Smooth muscle cell (in vitro differentiated cells): ENCODE data around the gene GPNMB. TPM values are rescaled to one million over a fixed set of nuclear protein-coding genes. Genes with fewer than 3 reads are reported as not detected.

Experiments
- DNase-seq: peaks from one replicate; lab custom pipeline; 2025; ENCODE audit not compliant: unreplicated experiment; lab: John Stamatoyannopoulos, UW
- H2AFZ ChIP-seq: fragments of 200-600 bp; sonication (generic); 2 replicates; pipeline ENCODE4 v1.6.0; 2016; ENCODE audit warnings: antibody characterized with exemption, low read depth, mild to moderate bottlenecking
- H3F3A ChIP-seq: fragments of 200-600 bp; sonication (generic); 2 replicates; pipeline ENCODE4 v1.6.0; 2017; ENCODE audit warnings: antibody characterized with exemption, low read depth
- H3K27ac ChIP-seq: fragments of 200-600 bp; sonication (generic); 2 replicates; pipeline ENCODE4 v1.5.1; 2016; ENCODE audit warnings: low read depth, mild to moderate bottlenecking
- H3K27me3 ChIP-seq: fragments of 200-600 bp; sonication (generic); 2 replicates; pipeline ENCODE4 v1.6.1; 2016; ENCODE audit warnings: low read depth, mild to moderate bottlenecking
- H3K36me3 ChIP-seq: fragments of 200-600 bp; sonication (generic); 2 replicates; pipeline ENCODE4 v1.5.1; 2016; ENCODE audit warnings: low read depth
- H3K4me1 ChIP-seq: fragments of 200-600 bp; sonication (generic); 2 replicates; pipeline ENCODE4 v1.5.1; 2016; ENCODE audit warnings: low read depth
- H3K4me2 ChIP-seq: fragments of 200-600 bp; sonication (generic); 2 replicates; pipeline ENCODE4 v1.6.0; 2016; ENCODE audit warnings: mild to moderate bottlenecking
- H3K4me3 ChIP-seq: fragments of 200-600 bp; sonication (generic); 2 replicates; pipeline ENCODE4 v1.5.1; 2016; ENCODE audit warnings: mild to moderate bottlenecking
- H3K79me2 ChIP-seq: fragments of 200-600 bp; sonication (generic); 2 replicates; pipeline ENCODE4 v1.6.0; 2016; ENCODE audit warnings: low read depth, mild to moderate bottlenecking
- H3K9ac ChIP-seq: fragments of 200-600 bp; sonication (generic); 2 replicates; pipeline ENCODE4 v1.6.0; 2016; ENCODE audit warnings: low read depth
- H3K9me3 ChIP-seq: fragments of 200-600 bp; sonication (generic); replicated peaks from 2 replicates; pipeline ENCODE4 v1.5.1; 2016; ENCODE audit warnings: low read depth
- H4K20me1 ChIP-seq: fragments of 200-600 bp; sonication (generic); 2 replicates; pipeline ENCODE4 v1.6.0; 2016; ENCODE audit warnings: low read depth
- WGBS: methylation state at CpG from one replicate; pipeline ENCODE4 v1.1.7; 2016; ENCODE audit warnings: low lambda C conversion rate; 5-methylcytosine and 5-hydroxymethylcytosine counted together
- polyA plus RNA-seq: library from polyadenylated mRNA; unstranded; fragments of >200 nt; fragmentation: Nextera tagmentation; extraction: Ambion mirVana; gene quantifications from 2 replicates; pipeline ENCODE4 v1.2.1, GENCODE V29; 2016
- total RNA-seq: library from RNA; depleted of rRNA; stranded (reverse); fragments of >200 nt; gene quantifications from 2 replicates; pipeline ENCODE4 v1.2.3, GENCODE V29; 2014
- TF ChIP-seq, protein P1 (sequence below): fragments of 200-600 bp; sonication (generic); IDR thresholded peaks from 2 replicates; pipeline ENCODE4 v1.5.1; 2017; ENCODE audit warnings: borderline replicate concordance, mild to moderate bottlenecking, antibody characterized with exemption; ENCODE audit not compliant: insufficient read depth, poor library complexity, severe bottlenecking

The GPNMB gene
- total and polyA plus RNA-seq, 2 experiments from 2014 or later: 13.6 to 26.1 TPM

DNA sequence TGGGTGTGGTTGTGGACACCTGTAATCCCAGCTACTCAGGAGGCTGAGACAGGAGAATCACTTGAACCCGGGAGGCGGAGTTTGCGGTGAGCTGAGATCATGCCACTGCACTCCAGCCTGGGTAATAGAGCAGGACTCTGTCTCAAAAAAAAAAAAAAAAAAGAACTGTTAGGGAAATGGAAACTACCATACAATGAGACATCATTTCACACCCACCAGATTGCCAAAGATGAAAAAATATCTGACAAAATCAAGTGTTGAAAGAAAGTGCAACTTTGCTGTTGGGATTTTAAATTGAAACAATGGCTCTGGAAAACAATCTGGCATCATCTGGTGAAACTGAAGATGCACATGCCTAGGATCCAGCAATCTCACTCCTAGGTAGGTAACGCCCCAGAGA, 36.5 kb downstream of the GPNMB start:
- H3K36me3 ChIP-seq: no peaks in the 10 kb centered on the region
- H3K4me1 ChIP-seq: no peaks in the 10 kb centered on the region
- no peak for DNase-seq
- H2AFZ ChIP-seq: no peak overlapping the region
- H3K27ac ChIP-seq: no peak overlapping the region
- H3K9ac ChIP-seq: no peak overlapping the region
- H3K4me2 ChIP-seq: no peak overlapping the region
- H3K27me3 ChIP-seq: no peaks in the 10 kb centered on the region
- H4K20me1 ChIP-seq: no peaks in the 10 kb centered on the region
- H3F3A ChIP-seq: no peaks in the 10 kb centered on the region
- H3K9me3 ChIP-seq: no peaks in the 10 kb centered on the region
- TF ChIP-seq, protein P1, sequence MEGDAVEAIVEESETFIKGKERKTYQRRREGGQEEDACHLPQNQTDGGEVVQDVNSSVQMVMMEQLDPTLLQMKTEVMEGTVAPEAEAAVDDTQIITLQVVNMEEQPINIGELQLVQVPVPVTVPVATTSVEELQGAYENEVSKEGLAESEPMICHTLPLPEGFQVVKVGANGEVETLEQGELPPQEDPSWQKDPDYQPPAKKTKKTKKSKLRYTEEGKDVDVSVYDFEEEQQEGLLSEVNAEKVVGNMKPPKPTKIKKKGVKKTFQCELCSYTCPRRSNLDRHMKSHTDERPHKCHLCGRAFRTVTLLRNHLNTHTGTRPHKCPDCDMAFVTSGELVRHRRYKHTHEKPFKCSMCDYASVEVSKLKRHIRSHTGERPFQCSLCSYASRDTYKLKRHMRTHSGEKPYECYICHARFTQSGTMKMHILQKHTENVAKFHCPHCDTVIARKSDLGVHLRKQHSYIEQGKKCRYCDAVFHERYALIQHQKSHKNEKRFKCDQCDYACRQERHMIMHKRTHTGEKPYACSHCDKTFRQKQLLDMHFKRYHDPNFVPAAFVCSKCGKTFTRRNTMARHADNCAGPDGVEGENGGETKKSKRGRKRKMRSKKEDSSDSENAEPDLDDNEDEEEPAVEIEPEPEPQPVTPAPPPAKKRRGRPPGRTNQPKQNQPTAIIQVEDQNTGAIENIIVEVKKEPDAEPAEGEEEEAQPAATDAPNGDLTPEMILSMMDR: no peak
- no peak overlapping the region for H3K4me3 ChIP-seq
- no peaks in the 10 kb centered on the region for H3K79me2 ChIP-seq
- WGBS: 94% methylated on average over 4 of the region's 4 CpGs

GRCh38 chr7:23284871-23285270, 38.3 kb downstream of the GPNMB start:
- Histone ChIP-seq H3K27ac (no peak overlapping the region), H2AFZ (no peak overlapping the region), H3K4me1 (no peaks in the 10 kb centered on the region)

DNA sequence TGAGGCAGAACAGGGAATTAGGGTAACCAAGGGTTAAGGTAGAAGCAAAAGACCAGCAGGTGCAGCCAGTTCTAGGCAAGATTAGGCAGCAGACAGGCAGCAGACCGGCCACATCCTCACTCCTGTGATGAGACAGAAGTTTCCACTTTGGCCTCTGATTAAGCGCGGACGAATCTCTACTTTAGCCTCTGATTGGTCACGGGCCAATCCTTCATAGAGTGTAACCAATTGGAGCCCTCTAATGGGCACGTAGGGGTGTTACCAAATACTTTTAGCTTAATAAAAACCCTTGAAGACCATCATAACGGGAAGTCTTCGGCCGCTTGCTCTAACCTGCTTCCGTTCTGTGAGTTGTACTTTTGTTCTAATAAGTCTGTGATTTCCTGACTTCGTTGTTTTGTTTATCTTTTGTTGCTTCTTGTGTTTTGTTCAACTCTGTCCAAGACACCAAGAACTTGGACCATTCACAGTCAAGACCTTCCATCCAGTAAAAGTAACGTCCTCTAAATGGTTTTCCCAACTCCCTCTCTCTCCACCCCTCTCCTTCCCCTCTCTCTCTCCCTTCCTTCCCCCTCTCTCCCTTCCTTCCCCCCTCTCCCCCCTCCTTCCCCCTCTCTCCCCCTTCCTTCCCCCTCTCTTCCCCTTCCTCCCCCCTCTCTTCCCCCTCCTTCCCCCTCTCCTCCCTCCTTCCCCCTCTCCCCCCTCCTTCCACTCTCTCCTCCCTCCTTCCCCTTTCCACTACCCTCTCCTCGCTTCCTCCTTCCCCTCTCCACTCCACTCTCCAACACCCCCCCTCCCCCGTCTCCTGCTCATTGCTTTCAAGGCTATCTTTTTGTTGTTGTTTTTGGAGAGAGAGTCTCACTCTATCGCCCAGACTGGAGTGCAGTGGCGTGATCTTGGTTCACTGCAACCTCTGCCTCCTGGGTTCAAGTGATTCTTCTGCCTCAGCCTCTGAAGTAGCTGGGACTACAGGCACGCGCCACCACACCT, 39.4 kb downstream of the GPNMB start:
- no peak overlapping the region for H3K27ac ChIP-seq
- H2AFZ ChIP-seq: no peak overlapping the region
- no peaks in the 10 kb centered on the region for H3K36me3 ChIP-seq
- H3K9ac ChIP-seq: no peak overlapping the region
- no peak for DNase-seq
- no peaks in the 10 kb centered on the region for H3K9me3 ChIP-seq
- 91% methylated on average over 15 of the region's 18 CpGs for WGBS
- H4K20me1 ChIP-seq: no peaks in the 10 kb centered on the region
- no peaks in the 10 kb centered on the region for H3K27me3 ChIP-seq
- H3K79me2 ChIP-seq: no peaks in the 10 kb centered on the region
- no peak overlapping the region for H3K4me3 ChIP-seq
- TF ChIP-seq, protein P1: no peak
- H3K4me1 ChIP-seq: no peaks in the 10 kb centered on the region
- no peak overlapping the region for H3K4me2 ChIP-seq
- H3F3A ChIP-seq: no peaks in the 10 kb centered on the region

More at GRCh38 chr7:23284871-23285270, 38.3 kb downstream of the GPNMB start:
- H3K79me2 ChIP-seq: no peaks in the 10 kb centered on the region
- H4K20me1 ChIP-seq: no peaks in the 10 kb centered on the region
- H3K36me3 ChIP-seq: no peaks in the 10 kb centered on the region
- no peak overlapping the region for H3K9ac ChIP-seq
- no peak for DNase-seq
- no peaks in the 10 kb centered on the region for H3F3A ChIP-seq
- H3K4me2 ChIP-seq: no peak overlapping the region
- TF ChIP-seq, protein P1: no peak
- H3K27me3 ChIP-seq: no peaks in the 10 kb centered on the region
- WGBS: 96% methylated on average over 2 of the region's 2 CpGs
- H3K9me3 ChIP-seq: no peaks in the 10 kb centered on the region
- H3K4me3 ChIP-seq: no peak overlapping the region
